Lower leg skin (tissue), 4 donors: Measurements from ENCODE around the gene MOV10. TPM values are rescaled to one million over a fixed set of nuclear protein-coding genes. Genes with fewer than 3 reads are reported as not detected.
A peak's percentile ranks its signal among the peaks of the same experiment; 100 is the strongest.
"Not testable (repeated sequence)": the region's sequence is repeated elsewhere in the genome, so short reads cannot be mapped to it uniquely, and the experiment has no call there.

Source experiments
- DNase-seq, 2 donors: peaks; one replicate each; pipeline ENCODE4 v3.0.0-alpha.2; 2019; ENCODE audit warnings: low spot score in 2 of 2
- H3K4me3 ChIP-seq: fragments of 200-600 bp; sonication (generic); 2 replicates; pipeline ENCODE4 v1.5.1; 2017; ENCODE audit warnings: mild to moderate bottlenecking, low read depth; ENCODE audit not compliant: poor library complexity, severe bottlenecking
- CTCF ChIP-seq, 3 donors: fragments of 450-650 bp; IDR thresholded peaks; one replicate each; pipeline ENCODE4 v1.5.1; 2016; ENCODE audit warnings: antibody characterized with exemption in 3 of 3, mild to moderate bottlenecking in 3 of 3, moderate library complexity in 2 of 3
- POLR2A ChIP-seq, 2 donors: fragments of 450-650 bp; IDR thresholded peaks; one replicate each; pipeline ENCODE4 v1.6.1; 2016 to 2017; ENCODE audit warnings: antibody characterized with exemption in 2 of 2, mild to moderate bottlenecking in 1 of 2, moderate library complexity in 1 of 2
- whole genome bisulfite sequencing, 2 donors: methylation state at CpG; one replicate each; pipeline ENCODE4 v1.1.5; 2018; 5-methylcytosine and 5-hydroxymethylcytosine counted together
- intact Hi-C: fragments of 100-400 bp; cut with DNase I; formaldehyde crosslinking; loops from one replicate; pipeline ENCODE4 v1.15.0; 2023; ENCODE audit warnings: low total_unique reads
- total RNA-seq, 4 donors: library from RNA; depleted of rRNA; stranded (reverse); fragments of >200 nt; gene quantifications; one replicate each; pipeline ENCODE4 v1.1.0, GENCODE V29; 2016

The MOV10 gene
- total RNA-seq, 4 donors from 2014 or later: 46.2 to 105 (median 56.8) TPM

GRCh38 chr1:112717263-112717873 lies 42.9 kb downstream of the MOV10 start:
- intact Hi-C loops: no loop called here
- TF ChIP-seq POLR2A (IDR thresholded peaks at IDR 0.05): no peak
- TF ChIP-seq CTCF (IDR thresholded peaks at IDR 0.05): no peak
- no peak overlapping the region for H3K4me3 ChIP-seq
- no peak for DNase-seq
- 91 to 96% methylated on average over 2 of the region's 2 CpGs for WGBS, 2 donors

- peak in 1 of 2 donors; percentile 95 for DNase-seq
- intact Hi-C loops: loop anchor here (2.0 kb wide), 1 partner anchor 84 kb away; no protein-coding TSS in a partner anchor
- H3K4me3 ChIP-seq: no peak overlapping the region
- TF ChIP-seq CTCF (IDR thresholded peaks at IDR 0.05) (no peak), POLR2A (IDR thresholded peaks at IDR 0.05) (no peak)
- whole genome bisulfite sequencing, 2 donors: 14 to 27% methylated on average over 18 to 22 of the region's 44 CpGs
Observed at GRCh38 chr1:112718691-112719418, 44.4 kb downstream of the MOV10 start.

DNA sequence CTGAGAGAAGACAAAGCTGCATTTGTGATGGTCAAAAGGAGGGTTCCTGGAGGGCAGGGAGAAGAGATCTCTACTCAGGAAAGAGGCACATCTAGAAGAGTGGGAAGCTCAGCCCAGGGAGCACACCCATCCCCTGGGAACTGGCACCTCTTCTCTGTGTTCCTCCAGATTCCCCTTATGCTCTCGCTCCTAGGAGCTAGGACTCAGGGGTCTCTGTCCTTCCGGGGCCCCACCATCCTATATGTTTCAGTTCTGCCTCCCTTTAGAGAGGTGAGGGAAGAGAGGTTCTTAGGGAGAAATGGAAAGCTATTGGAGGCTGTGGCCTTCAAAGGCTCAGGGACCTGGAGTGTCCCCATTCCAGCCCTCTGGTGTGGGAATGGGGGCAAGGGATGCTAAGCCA lies 45.2 kb downstream of the MOV10 start:
- no peak overlapping the region for H3K4me3 ChIP-seq
- 89 to 91% methylated on average over 2 of the region's 2 CpGs for WGBS, 2 donors
- intact Hi-C loops: loop anchor here (2.0 kb wide), 1 partner anchor 83 kb away; no protein-coding TSS in a partner anchor
- DNase-seq: no peak
- TF ChIP-seq POLR2A (IDR thresholded peaks at IDR 0.05) (no peak), CTCF (IDR thresholded peaks at IDR 0.05) (no peak)

DNA sequence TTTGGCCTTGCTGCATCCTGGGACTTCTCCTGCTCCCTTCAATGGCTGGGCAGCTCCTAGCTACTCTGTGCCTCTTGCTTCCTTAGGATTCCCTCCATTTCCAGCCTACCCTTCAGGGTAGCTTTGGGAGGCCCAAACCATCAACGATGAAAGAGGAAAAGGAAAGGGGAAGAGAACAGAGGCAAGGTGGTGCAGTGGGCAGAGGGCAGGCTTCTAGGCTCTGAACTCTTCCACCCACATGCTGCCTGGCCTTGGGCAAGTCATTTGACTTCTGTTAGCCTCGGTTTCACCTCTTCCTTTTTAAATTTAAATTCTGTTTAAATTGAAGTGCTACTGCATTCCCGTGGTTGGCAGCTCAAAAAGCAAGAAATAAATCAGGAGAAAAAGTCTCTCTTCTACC lies 46.3 kb downstream of the MOV10 start:
- DNase-seq: no peak
- H3K4me3 ChIP-seq: no peak overlapping the region
- intact Hi-C loops: no loop called here
- 63 to 75% methylated on average over 3 of the region's 3 CpGs for WGBS, 2 donors
- TF ChIP-seq CTCF (IDR thresholded peaks at IDR 0.05) (no peak), POLR2A (IDR thresholded peaks at IDR 0.05) (no peak)

- intact Hi-C loops: not testable (repeated sequence)
Observed at GRCh38 chr1:112721294-112721693, 46.8 kb downstream of the MOV10 start.

GRCh38 chr1:112721966-112722524 lies 47.6 kb downstream of the MOV10 start:
- intact Hi-C loops: no loop called here
- no peak overlapping the region for H3K4me3 ChIP-seq
- TF ChIP-seq CTCF (IDR thresholded peaks at IDR 0.05) (no peak), POLR2A (IDR thresholded peaks at IDR 0.05) (no peak)
- DNase-seq: no peak
- 54 to 65% methylated on average over 6 to 10 of the region's 10 CpGs for WGBS, 2 donors

More at GRCh38 chr1:112721294-112721693, 46.8 kb downstream of the MOV10 start:
- WGBS, 2 donors: 92 to 94% methylated on average over 2 of the region's 2 CpGs
- not testable (repeated sequence) for DNase-seq, H3K4me3 ChIP-seq
